SU-DHL-6 (cell line): ENCODE measurements around the gene ADARB2.

Experiments
- CTCF ChIP-seq: fragments of 200-600 bp; sonication (generic); IDR thresholded peaks from one replicate; pipeline ENCODE4 v1.5.1; 2017; ENCODE audit warnings: antibody characterized with exemption, mild to moderate bottlenecking, low read length, moderate library complexity; ENCODE audit not compliant: insufficient read depth, poor library complexity, severe bottlenecking
- EZH2phosphoT487 ChIP-seq: fragments of 200-600 bp; sonication (generic), shearing (Covaris generic); conservative IDR thresholded peaks from 2 replicates; pipeline ENCODE4 v1.6.1; 2018; ENCODE audit warnings: mild to moderate bottlenecking, antibody characterized with exemption, low read length, moderate library complexity, mixed read lengths

GRCh38 chr10:1132584-1132983 is 604.7 kb downstream of the ADARB2 start:
- TF ChIP-seq CTCF (no peak), EZH2phosphoT487 (no peak)
